ENCODE results near the gene RFC2.
"Not testable (repeated sequence)": the region's sequence is repeated elsewhere in the genome, so short reads cannot be mapped to it uniquely, and the experiment has no call there.

Gene RFC2

GRCh38 chr7:74197449-74198124 is 56.6 kb downstream of the RFC2 start:
- no peak for TF ChIP-seq CTCF (IDR thresholded peaks at IDR 0.05; ENCODE audit: low read depth, low read length, poor library complexity, severe bottlenecking)
- no peak for TF ChIP-seq EZH2phosphoT487 (IDR thresholded peaks at IDR 0.05; ENCODE audit: borderline replicate concordance, low read length)

GRCh38 chr7:74195968-74196654 is 58.1 kb downstream of the RFC2 start:
- not testable (repeated sequence) for H3K9me2 ChIP-seq (replicated peaks; ENCODE audit: control insufficient read depth, low read length); H3K4me2 ChIP-seq (ENCODE audit: low read length); H3K4me1 ChIP-seq (ENCODE audit: control insufficient read depth, low read length); H3K4me3 ChIP-seq (ENCODE audit: low read length); H3K27ac ChIP-seq (ENCODE audit: low read depth, low read length); H3K9me3 ChIP-seq (ENCODE audit: control insufficient read depth, insufficient read depth, low read length); H3K27me3 ChIP-seq (ENCODE audit: control insufficient read depth, low read length)
- H3K79me2 ChIP-seq (ENCODE audit: control insufficient read depth, low read length) = peaks cover 17% of the 10 kb centered on the region
- H3K36me3 ChIP-seq (ENCODE audit: control insufficient read depth, low read length) = peaks cover 63% of the 10 kb centered on the region
- peaks cover 49% of the 10 kb centered on the region for H3F3A ChIP-seq (ENCODE audit: control insufficient read depth, insufficient read depth)
- H4K20me1 ChIP-seq (ENCODE audit: control insufficient read depth, insufficient read depth, low read depth, low read length) = peaks cover 17% of the 10 kb centered on the region; the same call in 1 of the 2 replicates

More at GRCh38 chr7:74197449-74198124, 56.6 kb downstream of the RFC2 start:
- peaks cover 49% of the 10 kb centered on the region for H3K36me3 ChIP-seq (ENCODE audit: control insufficient read depth, low read length)
- H3K27me3 ChIP-seq (ENCODE audit: control insufficient read depth, low read length) = no peaks in the 10 kb centered on the region
- H3F3A ChIP-seq (ENCODE audit: control insufficient read depth, insufficient read depth) = peaks cover 45% of the 10 kb centered on the region
- no peaks in the 10 kb centered on the region for H3K9me2 ChIP-seq (replicated peaks; ENCODE audit: control insufficient read depth, low read length)
- no peaks in the 10 kb centered on the region for H3K9me3 ChIP-seq (ENCODE audit: control insufficient read depth, insufficient read depth, low read length)
- peaks cover 8% of the 10 kb centered on the region; the same call in 1 of the 2 replicates for H4K20me1 ChIP-seq (ENCODE audit: control insufficient read depth, insufficient read depth, low read depth, low read length)
- H3K27ac ChIP-seq (ENCODE audit: low read depth, low read length) = no peak overlapping the region
- H3K4me2 ChIP-seq (ENCODE audit: low read length) = no peak overlapping the region
- H3K79me2 ChIP-seq (ENCODE audit: control insufficient read depth, low read length) = peaks cover 7% of the 10 kb centered on the region
- no peak overlapping the region for H3K4me3 ChIP-seq (ENCODE audit: low read length)
- peaks cover 3% of the 10 kb centered on the region for H3K4me1 ChIP-seq (ENCODE audit: control insufficient read depth, low read length)

- not testable (repeated sequence) for H3K4me3 ChIP-seq (ENCODE audit: low read length)
- peaks cover 43% of the 10 kb centered on the region for H3F3A ChIP-seq (ENCODE audit: control insufficient read depth, insufficient read depth)
These were observed 58.9 kb downstream of the RFC2 start for GRCh38 chr7:74195139-74195860.

GRCh38 chr7:74194686-74195085 is 59.5 kb downstream of the RFC2 start:
- Histone ChIP-seq H3K4me1 (ENCODE audit: control insufficient read depth, low read length) (no peaks in the 10 kb centered on the region), H3K4me3 (ENCODE audit: low read length) (no peak overlapping the region), H3F3A (ENCODE audit: control insufficient read depth, insufficient read depth) (peaks cover 38% of the 10 kb centered on the region), H3K27ac (ENCODE audit: low read depth, low read length) (no peak overlapping the region), H3K27me3 (ENCODE audit: control insufficient read depth, low read length) (no peaks in the 10 kb centered on the region), H3K4me2 (ENCODE audit: low read length) (no peak overlapping the region), H3K9me3 (ENCODE audit: control insufficient read depth, insufficient read depth, low read length) (no peaks in the 10 kb centered on the region), H4K20me1 (ENCODE audit: control insufficient read depth, insufficient read depth, low read depth, low read length) (peaks cover 19% of the 10 kb centered on the region; the same call in 1 of the 2 replicates), H3K79me2 (ENCODE audit: control insufficient read depth, low read length) (peaks cover 30% of the 10 kb centered on the region), H3K36me3 (ENCODE audit: control insufficient read depth, low read length) (peaks cover 77% of the 10 kb centered on the region), H3K9me2 (replicated peaks; ENCODE audit: control insufficient read depth, low read length) (no peaks in the 10 kb centered on the region)
- TF ChIP-seq EZH2phosphoT487 (IDR thresholded peaks at IDR 0.05; ENCODE audit: borderline replicate concordance, low read length) = no peak
- TF ChIP-seq CTCF (IDR thresholded peaks at IDR 0.05; ENCODE audit: low read depth, low read length, poor library complexity, severe bottlenecking) = no peak

More at GRCh38 chr7:74195139-74195860, 58.9 kb downstream of the RFC2 start:
- not testable (repeated sequence) for H3K4me2 ChIP-seq (ENCODE audit: low read length); H3K4me1 ChIP-seq (ENCODE audit: control insufficient read depth, low read length); H3K9me3 ChIP-seq (ENCODE audit: control insufficient read depth, insufficient read depth, low read length); H3K9me2 ChIP-seq (replicated peaks; ENCODE audit: control insufficient read depth, low read length); H3K27ac ChIP-seq (ENCODE audit: low read depth, low read length); H3K27me3 ChIP-seq (ENCODE audit: control insufficient read depth, low read length)
- Histone ChIP-seq H3K79me2 (ENCODE audit: control insufficient read depth, low read length) (peaks cover 24% of the 10 kb centered on the region), H4K20me1 (ENCODE audit: control insufficient read depth, insufficient read depth, low read depth, low read length) (peaks cover 19% of the 10 kb centered on the region; the same call in 1 of the 2 replicates), H3K36me3 (ENCODE audit: control insufficient read depth, low read length) (peaks cover 71% of the 10 kb centered on the region)
